ENCODE results near the gene ZGLP1.
"Not testable (repeated sequence)": the region's sequence is repeated elsewhere in the genome, so short reads cannot be mapped to it uniquely, and the experiment has no call there.

ZGLP1 gene

GRCh38 chr19:10338940-10339339 is 29.3 kb upstream of the ZGLP1 start:
- H3K4me3 ChIP-seq (ENCODE audit: low read depth, low read length) = no peak overlapping the region
- H2AFZ ChIP-seq = no peak overlapping the region
- H3K27me3 ChIP-seq (ENCODE audit: control insufficient read depth, insufficient read depth, low read length) = no peaks in the 10 kb centered on the region
- H3K36me3 ChIP-seq (ENCODE audit: control insufficient read depth, insufficient read depth, low read length) = no peaks in the 10 kb centered on the region
- no peak overlapping the region for H3K9ac ChIP-seq
- H3K27ac ChIP-seq = no peak overlapping the region
- no peaks in the 10 kb centered on the region for H3K9me3 ChIP-seq (ENCODE audit: control insufficient read depth, low read length)
- no peak overlapping the region for H3K4me2 ChIP-seq (ENCODE audit: low read length)
- H3K79me2 ChIP-seq = no peaks in the 10 kb centered on the region
- TF ChIP-seq, protein P1, sequence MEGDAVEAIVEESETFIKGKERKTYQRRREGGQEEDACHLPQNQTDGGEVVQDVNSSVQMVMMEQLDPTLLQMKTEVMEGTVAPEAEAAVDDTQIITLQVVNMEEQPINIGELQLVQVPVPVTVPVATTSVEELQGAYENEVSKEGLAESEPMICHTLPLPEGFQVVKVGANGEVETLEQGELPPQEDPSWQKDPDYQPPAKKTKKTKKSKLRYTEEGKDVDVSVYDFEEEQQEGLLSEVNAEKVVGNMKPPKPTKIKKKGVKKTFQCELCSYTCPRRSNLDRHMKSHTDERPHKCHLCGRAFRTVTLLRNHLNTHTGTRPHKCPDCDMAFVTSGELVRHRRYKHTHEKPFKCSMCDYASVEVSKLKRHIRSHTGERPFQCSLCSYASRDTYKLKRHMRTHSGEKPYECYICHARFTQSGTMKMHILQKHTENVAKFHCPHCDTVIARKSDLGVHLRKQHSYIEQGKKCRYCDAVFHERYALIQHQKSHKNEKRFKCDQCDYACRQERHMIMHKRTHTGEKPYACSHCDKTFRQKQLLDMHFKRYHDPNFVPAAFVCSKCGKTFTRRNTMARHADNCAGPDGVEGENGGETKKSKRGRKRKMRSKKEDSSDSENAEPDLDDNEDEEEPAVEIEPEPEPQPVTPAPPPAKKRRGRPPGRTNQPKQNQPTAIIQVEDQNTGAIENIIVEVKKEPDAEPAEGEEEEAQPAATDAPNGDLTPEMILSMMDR (IDR thresholded peaks at IDR 0.05) = no peak
- peaks cover 3% of the 10 kb centered on the region for H3K4me1 ChIP-seq

- not testable (repeated sequence) for H3K36me3 ChIP-seq (ENCODE audit: control insufficient read depth, insufficient read depth, low read length); H3K4me3 ChIP-seq (ENCODE audit: low read depth, low read length); H2AFZ ChIP-seq; H3K9ac ChIP-seq; H3K4me2 ChIP-seq (ENCODE audit: low read length); H3K27me3 ChIP-seq (ENCODE audit: control insufficient read depth, insufficient read depth, low read length); H3K27ac ChIP-seq; H3K9me3 ChIP-seq (ENCODE audit: control insufficient read depth, low read length); H3K79me2 ChIP-seq
- peaks cover 11% of the 10 kb centered on the region for H3K4me1 ChIP-seq
Observed at GRCh38 chr19:10336725-10337124, 27.1 kb upstream of the ZGLP1 start.

DNA sequence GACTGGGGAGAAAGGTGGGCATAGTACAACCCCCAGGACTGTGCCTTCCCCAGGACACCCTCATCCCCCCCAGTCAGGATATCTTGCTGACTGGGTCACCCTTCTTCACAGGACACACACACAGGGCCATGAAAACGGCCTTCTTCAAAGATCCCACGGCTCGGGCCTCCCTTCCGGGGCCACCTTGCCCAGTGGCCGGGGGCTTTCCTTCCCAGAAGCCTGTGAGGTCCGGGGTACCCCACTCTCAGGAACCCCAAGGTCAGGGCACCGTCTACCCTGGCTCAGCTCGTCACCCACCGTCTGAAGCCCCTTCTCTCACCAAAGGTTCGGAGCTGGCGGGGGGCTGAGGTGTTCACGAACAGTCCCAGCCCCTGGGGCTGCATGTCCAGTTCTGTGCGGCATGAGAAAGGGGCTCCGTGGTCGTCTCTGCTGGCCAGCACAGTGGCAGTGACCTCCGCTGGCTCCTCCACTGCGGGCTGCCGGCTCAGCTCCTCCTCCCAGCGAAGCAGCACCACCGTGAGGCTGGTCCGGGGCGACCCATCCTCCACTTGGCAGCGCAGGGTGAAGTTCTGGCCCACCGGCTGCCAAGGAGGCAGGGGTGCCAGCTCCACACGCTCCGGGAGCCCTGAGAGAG is 25.9 kb upstream of the ZGLP1 start:
- TF ChIP-seq, protein P1 (IDR thresholded peaks at IDR 0.05) = no peak
- no peak overlapping the region for H3K27ac ChIP-seq
- H3K27me3 ChIP-seq (ENCODE audit: control insufficient read depth, insufficient read depth, low read length) = no peaks in the 10 kb centered on the region
- H2AFZ ChIP-seq = peak overlapping the region; percentile 91
- H3K9me3 ChIP-seq (ENCODE audit: control insufficient read depth, low read length) = no peaks in the 10 kb centered on the region
- peaks cover 11% of the 10 kb centered on the region for H3K4me1 ChIP-seq
- peak overlapping the region; percentile 53 for H3K4me2 ChIP-seq (ENCODE audit: low read length)
- H3K9ac ChIP-seq = no peak overlapping the region
- H3K4me3 ChIP-seq (ENCODE audit: low read depth, low read length) = peak overlapping the region; percentile 98
- peaks cover 4% of the 10 kb centered on the region for H3K79me2 ChIP-seq
- no peaks in the 10 kb centered on the region for H3K36me3 ChIP-seq (ENCODE audit: control insufficient read depth, insufficient read depth, low read length)

DNA sequence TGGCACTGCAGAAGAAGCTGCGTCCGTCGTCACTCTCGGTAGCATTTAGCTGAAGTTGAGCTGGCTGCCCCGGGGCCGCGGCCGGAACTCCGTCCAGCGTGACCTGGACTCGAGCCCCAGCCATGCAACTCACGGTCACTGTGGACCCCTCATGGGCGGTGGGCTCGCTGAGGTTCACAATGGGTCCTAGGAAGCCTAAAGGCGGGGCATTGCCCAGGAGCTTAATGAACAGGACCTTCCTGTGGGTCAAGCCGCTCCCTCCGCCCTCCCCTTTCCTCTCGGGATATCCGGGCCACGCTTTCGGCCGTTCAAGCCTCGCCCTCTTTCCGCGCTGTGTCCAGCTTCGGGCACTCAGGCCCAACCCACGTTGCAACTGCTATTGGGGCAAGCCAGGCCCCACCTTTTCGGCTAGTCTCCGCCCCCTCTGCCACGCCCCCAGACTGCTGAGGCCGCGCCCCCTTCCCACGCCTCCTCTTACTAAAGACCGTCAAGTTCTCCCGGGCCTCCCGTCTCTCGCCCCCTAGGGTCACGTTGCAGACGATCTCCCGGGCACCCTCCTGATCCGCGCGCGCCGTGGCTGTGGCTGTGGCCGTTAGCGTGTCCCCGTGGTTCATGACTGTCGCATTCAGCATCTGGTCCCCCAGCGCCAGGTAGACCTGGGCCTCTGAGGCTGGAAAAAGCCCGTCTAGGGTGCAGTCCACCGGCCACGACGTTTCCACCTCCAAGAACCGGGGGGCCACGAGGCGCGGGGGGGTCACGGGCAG is 25.2 kb upstream of the ZGLP1 start:
- H3K27ac ChIP-seq = peak overlapping the region; percentile 51
- no peaks in the 10 kb centered on the region for H3K27me3 ChIP-seq (ENCODE audit: control insufficient read depth, insufficient read depth, low read length)
- H3K79me2 ChIP-seq = peaks cover 4% of the 10 kb centered on the region
- peak overlapping the region; percentile 88 for H3K4me2 ChIP-seq (ENCODE audit: low read length)
- TF ChIP-seq, protein P1 (IDR thresholded peaks at IDR 0.05) = no peak
- no peaks in the 10 kb centered on the region for H3K36me3 ChIP-seq (ENCODE audit: control insufficient read depth, insufficient read depth, low read length)
- H3K4me1 ChIP-seq = peaks cover 11% of the 10 kb centered on the region
- H3K9ac ChIP-seq = no peak overlapping the region
- peak overlapping the region; percentile 91 for H2AFZ ChIP-seq
- peak overlapping the region; percentile 98 for H3K4me3 ChIP-seq (ENCODE audit: low read depth, low read length)
- H3K9me3 ChIP-seq (ENCODE audit: control insufficient read depth, low read length) = no peaks in the 10 kb centered on the region

DNA sequence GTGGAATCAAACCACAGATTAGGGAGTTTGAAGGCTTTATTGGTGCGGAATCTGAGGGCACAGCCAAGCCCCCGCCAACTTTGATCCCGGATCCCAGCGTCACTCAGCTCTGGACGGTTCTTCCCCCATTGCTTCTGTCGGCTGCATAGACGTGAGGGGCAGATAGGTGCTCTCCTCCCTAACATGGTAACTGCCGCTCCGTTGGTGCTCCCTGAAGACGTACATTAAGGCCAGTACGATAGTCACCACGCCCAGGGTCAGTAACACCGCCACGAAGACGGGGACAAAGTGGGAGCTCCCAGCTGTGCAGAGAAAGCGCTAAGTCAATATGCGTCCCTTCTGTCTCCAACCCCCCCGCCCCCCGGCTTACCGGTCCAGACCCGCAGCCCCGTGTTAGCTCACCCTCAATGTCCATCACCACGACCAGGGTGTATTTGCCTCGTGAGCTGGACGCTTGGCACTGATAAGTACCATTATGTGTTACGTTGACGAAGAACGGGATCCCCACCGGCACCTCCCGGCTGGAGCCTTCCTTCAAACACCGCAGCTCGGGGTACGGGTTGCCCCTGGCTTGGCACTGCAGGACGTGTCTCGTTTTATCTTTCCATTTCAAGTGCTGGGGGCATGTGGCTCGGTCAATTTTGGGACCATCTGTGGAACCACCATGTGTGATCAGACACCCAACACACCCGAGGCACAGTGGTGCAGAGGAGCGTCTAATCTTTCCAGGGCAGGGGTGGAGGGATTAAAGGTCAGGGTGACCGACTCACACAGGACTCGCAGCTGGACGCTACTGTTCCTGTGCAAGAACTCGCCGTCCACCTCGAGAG is 24.4 kb upstream of the ZGLP1 start:
- Histone ChIP-seq H2AFZ (peak overlapping the region; percentile 91), H3K4me2 (ENCODE audit: low read length) (peak overlapping the region; percentile 88), H3K27ac (peak overlapping the region; percentile 80), H3K9ac (no peak overlapping the region), H3K4me1 (peaks cover 11% of the 10 kb centered on the region), H3K79me2 (peaks cover 4% of the 10 kb centered on the region), H3K4me3 (ENCODE audit: low read depth, low read length) (peak overlapping the region; percentile 98), H3K36me3 (ENCODE audit: control insufficient read depth, insufficient read depth, low read length) (no peaks in the 10 kb centered on the region), H3K27me3 (ENCODE audit: control insufficient read depth, insufficient read depth, low read length) (no peaks in the 10 kb centered on the region), H3K9me3 (ENCODE audit: control insufficient read depth, low read length) (no peaks in the 10 kb centered on the region)
- TF ChIP-seq, protein P1 (IDR thresholded peaks at IDR 0.05) = no peak
